GF-D8 (cell line): ENCODE data around the gene DLG2.

Source experiments
- DNase-seq: peaks from one replicate; lab custom pipeline; 2025; lab: John Stamatoyannopoulos, UW

DLG2 gene

DNA sequence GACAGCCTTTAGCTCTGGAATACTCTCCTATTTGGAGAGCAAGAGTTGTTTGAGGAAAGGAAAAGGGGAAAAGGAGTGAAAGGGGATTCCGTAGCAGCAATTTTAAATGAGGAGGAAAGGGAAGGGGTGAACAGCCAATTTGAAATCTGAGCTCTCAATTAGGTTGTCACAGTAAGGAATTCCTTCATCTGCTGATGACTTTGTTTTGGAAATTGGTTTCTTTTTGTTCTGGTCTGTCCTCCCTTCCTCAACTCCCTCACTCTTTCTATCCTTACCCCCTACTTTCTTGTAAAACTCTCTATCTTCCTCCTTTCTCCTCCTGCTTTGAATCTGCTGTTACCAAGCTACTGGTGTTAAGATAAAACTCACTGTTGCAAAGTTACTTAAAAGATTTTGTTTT is 1155.6 kb downstream of the DLG2 start:
- no peak for DNase-seq

DNA sequence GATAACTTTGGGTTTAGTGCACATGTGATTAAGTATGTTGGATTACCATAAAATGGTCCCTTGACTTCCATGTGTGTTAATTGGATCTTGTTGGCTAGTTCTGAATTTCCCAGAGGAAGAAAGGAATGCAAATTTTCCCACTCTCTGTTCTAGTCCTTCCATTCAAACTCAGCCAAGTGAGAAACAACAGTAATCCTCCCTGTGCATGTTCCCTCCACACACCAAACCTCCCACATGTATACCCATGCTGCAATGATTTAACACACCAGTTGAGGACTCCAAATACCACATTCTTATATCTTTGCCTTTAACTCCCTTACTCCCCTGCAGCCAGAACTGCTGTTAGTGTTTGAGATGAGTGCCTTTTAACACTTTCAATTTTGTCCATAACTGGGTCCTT is 1158.9 kb downstream of the DLG2 start:
- peak; percentile 23 for DNase-seq

DNA sequence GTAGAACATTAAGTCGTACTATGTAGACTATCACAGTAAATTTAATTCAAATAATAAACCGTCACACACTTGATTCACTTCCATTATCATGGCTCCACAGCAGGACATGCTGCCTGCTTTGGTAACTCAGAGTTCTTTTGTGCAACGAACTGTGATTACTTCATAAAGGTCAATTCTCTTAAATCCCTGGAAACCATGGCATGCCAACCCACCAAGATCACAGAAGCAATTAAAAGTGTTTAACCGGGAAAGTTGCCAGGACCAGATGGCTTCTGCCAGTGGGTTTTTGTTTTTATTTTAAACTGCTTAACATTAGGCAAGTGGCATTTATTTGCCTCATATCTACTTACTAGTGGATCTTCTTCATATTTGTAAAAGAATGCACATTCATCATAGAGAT is 1162.1 kb downstream of the DLG2 start:
- DNase-seq: no peak

DNA sequence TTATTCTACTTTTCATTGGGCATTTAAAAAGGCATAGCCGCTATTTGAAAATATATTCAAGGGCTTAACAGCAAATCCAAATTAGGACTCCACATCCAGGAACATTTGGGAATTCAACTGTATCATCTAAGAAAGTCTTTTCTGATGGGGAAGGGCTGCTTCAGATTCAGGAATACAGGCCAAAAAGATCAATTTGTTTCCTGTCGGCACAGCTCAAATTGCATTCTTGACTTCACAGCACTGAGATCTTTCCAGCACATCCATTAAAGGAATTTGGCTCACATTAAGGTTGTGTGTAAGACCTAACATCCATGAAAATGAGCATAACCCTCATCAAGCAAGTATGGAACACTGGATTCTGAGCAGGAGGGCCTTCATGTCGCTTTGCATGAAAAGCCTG is 1171.5 kb downstream of the DLG2 start:
- no peak for DNase-seq

DNA sequence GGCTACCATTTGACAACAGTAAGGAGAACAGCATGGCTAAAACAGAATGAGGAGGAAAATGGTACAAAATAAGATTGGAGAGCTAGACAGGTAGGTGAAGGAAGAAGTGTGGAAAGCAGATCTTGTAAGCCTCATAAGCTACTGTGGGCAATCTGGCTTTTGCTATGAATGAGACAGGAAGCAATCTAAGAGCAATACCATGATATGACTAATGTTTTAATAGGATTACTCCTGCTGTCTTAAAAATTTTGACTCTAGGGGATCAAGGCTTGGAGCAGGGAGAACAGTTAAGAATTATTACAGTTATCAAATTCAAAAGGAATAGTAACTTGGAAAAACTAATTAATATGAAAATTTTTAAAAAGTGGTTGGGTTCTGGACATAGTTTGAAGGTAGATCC is 1174.9 kb downstream of the DLG2 start:
- DNase-seq: no peak

DNA sequence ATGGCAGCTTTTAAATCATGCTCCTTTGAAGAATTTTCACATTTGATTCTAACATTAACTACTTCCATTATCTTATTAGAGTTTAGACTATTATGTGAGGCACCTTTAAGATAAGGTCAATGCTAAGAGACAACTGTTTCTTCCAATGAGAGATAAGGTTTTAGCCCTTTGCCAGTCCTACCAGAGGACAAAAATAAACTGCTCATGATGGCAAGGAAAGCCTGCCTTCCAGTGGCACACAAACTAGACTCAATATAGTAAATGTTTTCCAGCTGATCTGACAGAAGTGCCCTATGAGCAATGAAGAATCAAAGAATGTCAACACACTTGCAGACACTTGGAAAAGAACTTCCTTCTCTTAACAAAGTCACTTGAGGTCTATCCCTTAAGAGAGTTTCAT is 1188.6 kb downstream of the DLG2 start:
- DNase-seq: no peak

DNA sequence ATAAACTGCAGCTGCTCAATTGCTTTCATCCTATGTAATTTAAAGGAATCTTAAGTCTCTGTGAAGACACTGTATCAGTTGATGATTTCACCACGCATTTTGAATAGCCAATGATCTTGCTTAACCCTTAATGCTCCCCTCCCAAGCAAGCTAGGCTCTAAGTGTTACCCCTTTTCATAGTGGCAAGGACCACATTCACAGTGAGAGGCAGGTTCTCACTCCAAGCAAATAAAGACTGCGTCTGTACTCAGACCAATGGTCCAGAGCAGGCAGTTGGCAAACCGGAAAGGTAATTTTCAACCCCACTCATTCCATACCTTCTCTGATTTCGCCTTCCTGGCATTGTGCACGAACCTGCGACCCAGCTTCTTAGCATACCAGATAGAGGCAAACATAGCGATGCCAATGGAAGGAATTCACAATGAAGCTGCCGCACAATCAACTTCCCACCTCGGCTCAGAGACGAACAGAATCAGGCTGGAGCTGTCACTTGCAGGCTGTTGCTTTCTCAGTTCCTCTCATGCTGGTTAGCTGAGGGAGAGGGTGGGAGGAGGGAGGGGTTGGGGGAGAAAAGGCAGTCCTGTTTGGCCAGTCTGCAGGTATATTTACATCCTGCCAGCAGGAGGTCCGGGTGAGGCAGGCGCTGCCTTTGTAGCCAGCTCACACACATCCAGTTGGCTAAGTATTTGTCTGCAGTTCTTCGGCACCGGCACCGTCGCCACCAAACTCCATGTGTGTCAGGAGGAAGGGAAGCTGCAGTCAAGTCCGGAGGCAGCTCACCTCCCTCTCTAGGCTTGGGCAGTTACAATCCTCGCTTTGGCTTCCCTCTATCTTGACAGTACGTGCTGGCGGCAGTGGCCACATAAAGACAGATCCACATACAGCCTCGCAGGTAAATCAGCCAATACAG is 1189.8 kb downstream of the DLG2 start:
- DNase-seq: no peak

DNA sequence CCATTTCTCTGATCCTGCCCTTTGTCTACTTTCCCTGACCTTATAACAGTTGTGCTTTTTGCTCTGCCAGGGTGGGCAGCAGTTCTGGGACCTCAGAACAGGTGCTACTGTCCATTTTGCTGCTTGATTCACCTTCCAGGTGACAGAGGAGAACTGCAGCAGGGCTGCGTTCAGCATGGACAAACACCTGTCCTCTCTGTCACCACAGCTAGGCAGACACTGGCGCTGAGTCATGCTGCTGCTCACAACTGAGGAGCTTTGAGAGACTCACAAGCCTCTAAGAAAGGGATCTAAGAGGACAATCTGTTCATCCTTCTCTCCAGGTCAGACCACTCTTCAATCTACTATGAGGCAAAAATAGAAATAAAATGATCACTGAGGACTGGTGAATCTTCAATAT is 1196.5 kb downstream of the DLG2 start:
- DNase-seq: no peak

DNA sequence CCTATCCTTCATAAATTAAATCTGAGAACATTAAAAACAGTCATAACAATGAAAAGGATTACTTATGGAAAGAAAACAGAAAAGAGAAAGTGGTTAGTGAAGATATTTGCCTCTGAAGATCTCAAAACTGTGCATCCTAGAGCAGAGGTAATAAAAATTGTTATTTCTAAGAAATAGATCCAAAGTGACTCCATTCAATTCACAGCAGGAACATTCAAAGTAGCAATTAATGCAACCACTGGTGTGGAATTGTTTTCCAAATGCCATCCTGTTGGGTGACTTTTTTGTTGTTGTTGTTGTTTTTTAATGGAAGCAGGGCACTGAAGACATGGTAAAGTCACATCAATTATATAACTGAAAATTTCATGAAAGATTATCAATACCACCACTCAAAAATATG is 1201.5 kb downstream of the DLG2 start:
- DNase-seq: no peak

DNA sequence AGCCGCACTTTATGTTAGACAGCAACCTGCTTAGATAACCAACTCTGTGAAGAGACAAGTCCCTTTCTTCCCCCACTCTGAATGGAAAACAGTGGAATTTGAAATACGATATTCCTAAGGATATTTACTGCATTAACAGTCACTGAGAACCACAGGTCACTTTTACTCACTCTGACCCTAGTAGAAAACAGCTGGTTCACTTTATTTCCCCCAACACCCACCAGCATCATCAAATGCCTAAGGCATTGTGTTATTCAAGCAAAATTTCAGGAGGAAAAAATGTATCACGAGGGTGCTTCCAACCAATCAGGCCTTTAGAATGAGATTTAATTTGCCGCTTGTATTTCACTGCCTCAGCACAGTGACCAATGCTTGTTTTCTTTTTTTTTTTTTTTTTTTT is 1206.9 kb downstream of the DLG2 start:
- DNase-seq: no peak

DNA sequence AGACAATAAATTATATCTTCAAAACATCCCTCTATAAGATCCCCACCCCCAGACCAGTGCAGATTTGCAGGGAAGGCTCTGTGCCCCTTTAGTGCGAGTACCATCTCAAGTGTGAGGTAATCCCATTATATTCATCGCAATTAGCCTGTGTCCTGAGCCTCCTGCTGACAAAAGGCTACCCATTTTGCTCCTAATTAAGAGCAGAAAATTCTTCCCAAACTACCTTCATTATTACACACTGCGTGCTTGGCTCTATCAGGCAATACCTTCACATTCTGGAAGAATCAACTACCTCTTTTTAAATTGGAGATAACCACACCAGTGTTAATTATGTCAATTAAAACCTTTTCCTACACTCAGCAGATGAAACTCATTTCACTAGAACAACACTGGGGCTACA is 1207.5 kb downstream of the DLG2 start:
- DNase-seq: no peak

DNA sequence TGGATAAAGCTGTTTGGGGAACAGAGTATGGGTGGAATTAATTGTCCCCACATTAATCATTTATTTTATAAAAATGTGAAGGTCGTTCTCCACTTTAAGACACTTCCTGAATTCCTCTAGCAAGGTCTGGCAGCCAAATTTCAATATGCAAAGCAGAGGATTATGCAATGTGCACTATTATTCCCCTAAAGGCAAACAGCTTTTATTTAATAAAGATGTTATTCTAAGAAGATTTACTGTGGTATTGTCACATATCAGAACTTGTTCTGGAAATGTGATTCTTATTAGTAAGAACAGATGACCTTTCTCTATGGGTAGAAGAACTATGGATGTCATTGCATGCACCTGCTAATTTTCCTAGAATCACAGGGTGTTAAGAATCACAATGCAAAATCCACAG is 1212.2 kb downstream of the DLG2 start:
- DNase-seq: no peak

DNA sequence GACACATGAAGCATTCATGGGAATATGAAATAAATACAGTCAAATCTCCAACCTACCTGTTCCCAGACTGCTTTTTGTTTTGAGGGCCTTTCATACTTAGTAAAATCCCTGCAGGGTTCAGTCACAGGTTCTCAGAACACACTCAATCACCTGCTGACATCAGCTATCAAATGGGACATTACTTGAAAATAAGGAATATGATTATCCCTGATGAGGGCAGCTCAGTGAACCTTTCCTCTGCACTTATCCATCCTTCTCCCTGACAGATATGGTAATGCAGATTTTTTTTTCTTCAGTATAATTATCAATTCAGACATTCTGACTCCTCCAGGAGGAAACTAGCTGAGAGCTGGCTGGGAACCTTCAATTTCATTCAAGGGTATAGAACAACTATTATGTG is 1213.6 kb downstream of the DLG2 start:
- DNase-seq: no peak

DNA sequence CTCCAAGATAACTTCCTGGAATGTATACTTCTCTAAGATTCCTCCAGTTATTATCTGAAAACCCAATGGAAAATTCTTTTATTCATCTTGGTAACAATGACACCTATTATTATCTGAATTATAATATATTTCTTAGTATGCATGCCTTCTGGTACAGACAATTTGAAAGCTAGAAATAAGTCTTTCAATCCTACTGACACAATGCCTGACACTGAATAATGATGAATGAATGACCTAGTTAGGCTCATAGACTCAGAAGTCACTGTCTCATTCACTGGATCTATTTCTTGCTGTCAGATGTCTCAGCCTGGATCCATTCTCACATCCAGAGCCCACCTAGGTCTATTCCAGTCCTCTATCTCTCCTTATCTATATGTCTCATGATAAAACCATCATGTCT is 1214.3 kb downstream of the DLG2 start:
- DNase-seq: no peak

DNA sequence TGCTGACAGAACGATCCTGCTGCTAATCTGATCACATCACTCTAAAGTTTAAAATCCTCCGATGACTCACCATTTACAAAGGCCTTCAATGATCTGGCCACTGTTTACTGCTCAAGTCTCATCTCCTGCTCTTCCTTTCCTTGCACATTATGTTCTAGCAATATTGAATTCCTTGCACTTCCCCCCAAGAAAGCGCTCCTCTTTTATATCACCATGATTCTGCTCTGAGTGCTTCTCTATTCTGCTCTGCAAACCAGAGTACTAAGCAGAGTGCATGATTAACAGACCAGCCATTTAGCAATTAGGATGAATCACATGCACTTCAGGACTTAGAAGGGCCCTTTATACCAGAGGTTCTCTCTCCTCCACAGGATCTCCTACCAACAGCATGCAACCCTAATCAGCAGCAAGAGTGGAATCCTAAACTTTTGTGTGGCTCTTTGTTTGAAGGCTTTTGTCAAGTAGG is 1218.2 kb downstream of the DLG2 start:
- no peak for DNase-seq

DNA sequence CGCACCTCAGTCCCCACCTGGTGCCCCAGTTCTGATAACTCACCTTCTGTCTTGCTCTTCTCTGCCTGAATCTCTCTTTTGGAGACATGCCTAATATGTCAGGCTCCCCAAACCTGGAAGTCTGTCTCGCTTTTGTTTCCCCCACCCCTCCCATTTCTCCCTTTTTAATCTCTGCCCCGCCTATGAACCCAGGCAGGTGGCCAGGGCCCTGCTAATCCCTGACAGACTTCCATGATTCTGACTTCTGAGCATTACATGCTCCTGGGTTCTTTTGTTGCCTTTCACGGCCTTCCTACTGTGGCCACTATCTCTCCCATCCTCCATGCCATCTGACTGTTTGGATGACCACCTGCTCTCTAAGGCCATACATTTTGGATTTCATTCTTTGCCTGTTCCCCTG is 1220.1 kb downstream of the DLG2 start:
- DNase-seq: no peak

DNA sequence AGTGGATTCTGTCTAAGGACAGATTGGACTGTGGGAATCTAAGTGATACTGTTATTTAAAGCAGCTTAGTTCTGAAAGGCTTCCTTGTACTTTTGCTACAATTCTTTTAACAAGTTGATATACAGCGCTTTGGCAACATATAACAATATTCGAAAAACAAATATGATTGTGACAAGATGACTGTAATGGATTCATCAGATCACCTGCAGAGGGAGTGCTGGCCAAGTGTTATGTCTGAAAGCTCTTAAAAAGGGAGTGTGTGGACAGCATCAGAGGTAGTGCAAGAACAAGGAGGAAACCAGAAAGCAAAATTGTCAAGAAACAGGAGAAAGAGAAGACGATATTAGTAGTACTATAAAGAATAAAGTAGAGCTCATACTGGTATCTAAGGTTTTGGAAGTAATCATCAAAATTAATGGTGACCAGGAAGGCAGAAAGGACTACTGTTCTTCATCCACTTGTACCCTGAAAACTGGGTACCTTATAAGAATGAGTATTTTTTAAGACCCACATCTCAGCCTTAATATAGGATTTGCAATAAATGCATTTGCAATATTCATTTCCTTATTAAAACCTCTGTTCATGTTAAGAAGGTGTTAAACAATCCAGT is 1229.0 kb downstream of the DLG2 start:
- peak; percentile 2 for DNase-seq

DNA sequence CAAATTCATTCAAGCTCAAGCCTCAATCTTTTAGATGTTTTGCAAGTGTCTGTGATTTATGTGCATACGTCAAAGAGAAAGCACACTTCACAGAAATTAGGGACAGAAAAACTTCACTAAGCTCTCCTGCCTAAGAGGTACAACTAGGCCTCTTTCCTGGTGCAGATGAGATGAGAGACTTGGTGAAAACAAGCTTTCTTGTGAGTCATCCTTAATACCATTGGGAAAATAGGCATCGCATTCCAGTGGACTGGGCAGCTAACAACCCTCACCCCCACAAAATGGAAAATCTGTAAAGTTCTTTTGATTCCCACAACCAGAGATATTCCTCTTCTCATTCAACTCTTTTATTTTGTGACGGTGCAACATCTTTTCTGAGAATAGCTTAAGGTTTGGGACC is 1230.6 kb downstream of the DLG2 start:
- DNase-seq: no peak

DNA sequence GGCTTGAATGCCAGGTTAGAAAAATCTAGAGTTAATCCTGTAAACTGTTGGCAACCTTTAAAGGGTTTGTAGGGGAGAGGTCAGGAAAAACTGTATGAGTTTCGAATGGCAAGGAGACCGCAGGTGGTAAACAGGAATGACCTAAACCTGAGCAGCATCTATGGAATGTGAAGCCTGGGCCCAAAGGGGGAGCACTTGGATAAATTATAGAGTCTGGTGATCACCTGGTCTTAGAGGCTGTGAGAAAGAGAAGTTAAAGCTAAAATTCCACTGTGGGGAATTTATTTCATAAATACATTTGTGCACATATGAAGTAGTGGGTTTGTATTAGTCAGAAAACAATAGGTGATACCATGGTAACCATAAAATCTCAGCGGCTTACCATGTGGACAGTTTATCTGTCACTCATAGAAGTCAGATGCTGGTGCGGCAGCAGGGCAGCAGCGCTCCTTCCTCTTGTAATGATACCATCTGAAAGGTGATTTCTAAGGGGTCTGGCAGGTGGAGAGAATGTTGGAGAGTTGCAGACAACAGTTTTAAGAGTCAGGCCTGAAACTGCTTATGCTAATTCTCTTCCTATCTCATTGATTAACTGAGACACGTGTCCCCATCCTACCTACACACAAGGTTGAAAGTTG is 1236.6 kb downstream of the DLG2 start:
- DNase-seq: no peak

DNA sequence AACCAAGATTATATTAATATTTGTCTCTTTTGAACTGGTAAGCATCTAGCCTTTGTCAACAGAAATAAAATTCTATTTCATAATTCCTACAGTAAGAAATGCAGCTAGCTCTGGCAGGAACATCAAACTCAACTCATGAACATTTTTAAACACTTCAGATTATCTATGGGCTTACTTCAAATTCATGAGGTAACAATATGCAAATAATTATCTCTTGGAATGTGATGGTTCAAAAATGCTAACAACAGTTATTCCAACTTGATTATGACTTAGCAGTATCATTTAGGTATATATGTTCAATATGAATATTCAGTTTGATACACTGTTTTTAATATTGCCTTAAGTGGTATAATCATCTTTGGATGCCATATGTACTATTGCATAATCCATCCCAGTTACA is 1237.4 kb downstream of the DLG2 start:
- no peak for DNase-seq

DNA sequence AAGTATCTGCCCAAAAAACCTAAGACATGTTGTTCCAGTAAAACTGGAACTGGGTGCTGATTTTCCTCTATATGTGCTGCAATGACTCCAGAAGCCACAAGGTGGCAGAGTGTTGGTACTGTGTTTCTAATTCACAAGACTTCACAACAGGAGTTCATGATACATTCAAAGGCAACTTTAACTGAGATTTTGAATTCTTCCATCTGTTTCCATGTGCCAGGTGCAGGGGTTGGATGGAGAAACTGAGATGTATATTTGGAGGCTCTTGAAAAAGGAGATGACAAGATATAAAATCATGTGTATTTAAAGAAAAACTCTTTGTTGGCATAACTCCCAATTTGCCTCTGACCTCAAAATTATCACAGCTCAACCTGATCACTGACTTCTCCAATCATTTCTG is 1242.4 kb downstream of the DLG2 start:
- DNase-seq: no peak

DNA sequence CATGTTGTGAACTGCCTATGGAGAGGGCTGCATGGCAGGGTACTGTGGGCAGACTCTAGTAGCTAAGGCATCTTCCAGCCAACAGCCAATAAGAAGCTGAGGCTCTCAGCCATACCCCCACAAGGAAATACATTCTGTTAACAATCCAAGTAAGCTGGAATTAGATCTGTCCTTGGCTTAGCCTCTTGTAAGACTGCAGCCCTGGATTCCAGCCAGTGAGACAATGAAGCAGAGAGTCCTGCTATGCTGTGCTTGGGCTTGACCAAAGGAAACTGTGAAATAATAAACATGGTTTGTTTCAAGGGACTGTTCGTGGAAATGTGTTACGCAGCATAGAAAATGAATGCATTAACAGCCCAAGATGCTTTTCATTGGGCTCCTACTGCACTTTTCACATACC is 1243.6 kb downstream of the DLG2 start:
- no peak for DNase-seq

DNA sequence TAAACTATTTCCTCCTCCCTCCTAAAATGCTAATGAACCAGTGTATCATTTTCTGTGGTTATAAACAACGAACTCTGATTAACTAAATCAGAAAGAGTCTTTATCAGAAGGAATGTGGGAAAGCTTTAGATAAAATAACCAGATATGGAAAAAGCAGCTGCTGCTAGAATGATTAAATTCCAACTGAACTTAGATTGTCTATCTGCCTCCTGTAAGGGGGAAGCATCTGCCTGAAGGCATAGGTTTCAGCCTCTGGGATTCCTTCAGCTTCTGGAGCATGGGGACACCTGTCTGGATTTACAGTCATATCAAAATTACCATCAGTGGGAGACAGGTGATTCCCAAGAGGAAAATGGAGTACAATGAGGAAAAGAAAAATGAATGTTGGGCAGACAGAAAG is 1245.5 kb downstream of the DLG2 start:
- DNase-seq: no peak
